T-helper 22 cell (primary cell): ENCODE measurements around the gene NELL2.
"Not testable (repeated sequence)": the region's sequence is repeated elsewhere in the genome, so short reads cannot be mapped to it uniquely, and the experiment has no call there.

ENCODE experiments used
- DNase-seq: peaks from one replicate; pipeline ENCODE4 v3.0.0-alpha.2; 2020; ENCODE audit warnings: low read depth

Gene NELL2

DNA sequence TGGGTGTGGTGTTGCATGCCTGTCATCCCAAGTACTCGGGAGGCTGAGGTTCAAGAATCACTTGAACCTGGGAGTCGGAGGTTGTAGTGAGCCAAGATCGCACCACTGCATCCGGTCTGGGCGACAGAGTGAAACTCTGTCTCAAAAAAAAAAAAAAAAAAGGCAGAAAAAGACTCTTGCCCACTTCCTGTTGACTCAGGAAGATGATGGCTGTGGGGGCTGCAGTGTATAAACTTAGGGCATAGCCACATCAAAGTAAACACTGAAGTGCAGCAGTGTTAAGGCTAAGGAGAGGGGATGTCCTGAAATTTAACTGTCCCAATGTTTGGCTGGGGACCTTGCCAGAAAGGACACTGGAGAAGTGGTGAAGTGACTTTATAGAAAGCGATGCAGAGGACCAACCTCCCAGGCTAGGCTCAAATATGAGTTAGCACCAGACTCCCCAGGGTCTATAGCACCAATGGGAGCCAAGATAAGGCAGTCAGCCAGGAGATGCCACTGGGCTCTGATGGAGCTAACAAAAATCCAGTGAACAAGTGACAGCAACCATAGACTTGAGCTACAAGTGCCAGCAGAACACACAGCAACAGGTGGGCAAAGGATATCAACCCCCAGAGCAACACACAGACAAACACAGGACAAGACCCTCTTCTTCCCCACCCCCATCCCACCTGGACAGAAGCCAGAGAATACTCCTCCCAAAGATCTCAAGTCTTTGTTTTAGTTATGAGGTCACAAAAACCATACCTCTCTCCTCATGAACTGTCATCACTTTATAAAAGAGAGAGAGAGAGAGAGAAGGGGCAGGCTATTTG lies 28.0 kb downstream of the NELL2 start:
- peak; percentile 60 for DNase-seq

DNA sequence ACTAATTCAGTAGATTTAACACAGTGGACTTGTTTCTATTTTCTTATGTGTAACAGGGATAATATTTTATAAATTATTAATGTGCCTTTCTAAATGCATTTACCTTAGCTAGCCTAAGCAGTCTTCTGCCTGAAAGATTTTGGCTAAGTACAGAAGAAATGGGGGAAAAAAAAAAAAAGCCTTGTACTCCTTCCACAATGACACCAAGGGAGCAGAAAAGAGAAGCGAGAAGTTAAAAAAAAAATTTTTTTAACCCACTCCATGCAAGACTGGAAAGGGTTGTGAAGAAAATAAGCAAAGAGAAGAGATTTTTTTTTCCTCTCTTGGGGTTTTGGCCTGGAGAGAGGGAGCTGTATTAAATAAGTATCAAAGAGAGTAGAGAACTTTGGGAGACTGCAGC lies 28.7 kb downstream of the NELL2 start:
- no peak for DNase-seq

DNA sequence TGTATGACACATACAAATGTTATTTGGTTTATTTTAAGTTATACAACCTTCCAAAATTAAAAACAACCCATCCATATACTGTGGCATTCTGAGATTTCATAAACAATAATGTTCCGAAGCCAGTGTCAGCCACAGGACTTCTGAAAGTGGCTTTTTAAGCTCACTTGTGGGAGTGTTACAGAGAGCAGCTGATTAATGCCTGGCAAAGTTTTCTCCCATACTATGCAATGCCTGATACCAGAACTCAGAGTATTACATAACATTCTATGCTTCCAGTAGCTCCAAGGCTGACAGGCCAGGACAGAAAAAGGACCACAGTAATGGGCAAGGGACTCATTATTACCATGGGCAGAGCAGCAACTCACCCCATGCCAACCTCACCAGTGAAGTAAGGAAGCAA lies 29.3 kb downstream of the NELL2 start:
- DNase-seq: no peak

DNA sequence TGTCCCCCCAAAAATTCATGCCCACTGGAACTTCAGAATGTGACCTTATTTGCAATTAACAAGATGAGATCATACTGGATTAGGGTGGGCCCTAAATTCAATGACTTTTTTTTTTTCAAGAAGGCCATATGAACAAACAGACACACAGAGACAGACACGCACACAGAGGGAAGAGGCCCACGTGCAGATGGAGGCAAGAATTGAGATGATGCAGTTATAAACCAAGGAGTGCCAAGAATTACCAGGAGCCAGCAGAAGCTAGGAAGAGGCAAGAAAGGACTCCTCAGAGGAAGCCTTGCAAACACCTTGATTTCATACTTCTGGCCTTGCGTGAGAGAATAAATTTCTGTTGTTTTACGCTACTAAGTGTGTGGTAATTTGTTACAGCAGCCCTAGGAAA lies 33.4 kb downstream of the NELL2 start:
- DNase-seq: no peak

DNA sequence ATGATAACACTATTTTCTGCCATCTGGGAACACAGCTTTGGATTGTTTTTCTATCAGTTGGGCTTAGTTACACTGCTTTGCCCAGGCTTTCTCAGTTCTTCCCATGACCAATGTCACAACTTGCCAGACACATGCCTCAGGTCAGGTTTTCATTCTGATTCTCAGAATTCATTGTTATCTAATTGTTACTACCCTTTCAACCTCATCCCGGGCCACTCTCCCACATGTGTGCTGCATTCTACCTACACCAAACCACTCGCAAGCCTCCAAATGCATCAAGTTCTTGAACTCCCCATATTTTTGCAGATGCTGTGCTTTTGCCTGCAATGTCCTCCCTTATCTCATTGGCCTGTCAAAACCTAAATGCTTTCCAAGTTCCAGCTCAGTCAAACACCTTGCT lies 36.3 kb downstream of the NELL2 start:
- no peak for DNase-seq

DNA sequence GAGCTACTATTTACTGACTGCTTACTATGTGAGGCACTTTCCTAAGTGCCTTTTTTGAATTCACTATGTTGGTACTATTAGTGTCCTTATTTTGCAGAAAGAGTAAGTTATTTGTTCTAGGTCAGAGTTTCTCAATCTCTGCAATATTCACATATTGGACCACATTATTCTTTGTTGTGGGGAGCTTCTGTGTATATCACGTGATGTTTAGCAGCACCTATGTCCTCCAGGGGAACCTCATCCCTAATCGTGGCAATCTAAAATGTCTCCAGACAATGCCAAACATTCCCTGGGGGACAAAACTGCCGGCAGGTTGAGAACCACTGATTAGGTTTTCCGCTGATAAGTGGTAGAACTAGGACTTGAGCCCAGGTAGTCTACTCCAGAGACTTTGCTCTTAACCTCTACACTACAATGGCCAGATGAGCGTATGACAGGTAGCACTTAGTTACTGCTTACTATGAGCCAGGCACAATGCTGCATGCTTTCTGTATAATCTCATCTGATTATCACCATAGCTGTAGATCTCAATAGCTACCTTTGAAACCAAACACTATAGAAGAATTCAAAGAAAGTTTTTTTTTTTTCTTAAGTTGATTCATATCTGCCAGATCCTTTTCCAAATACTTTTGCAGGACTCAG lies 38.9 kb downstream of the NELL2 start:
- DNase-seq: no peak

DNA sequence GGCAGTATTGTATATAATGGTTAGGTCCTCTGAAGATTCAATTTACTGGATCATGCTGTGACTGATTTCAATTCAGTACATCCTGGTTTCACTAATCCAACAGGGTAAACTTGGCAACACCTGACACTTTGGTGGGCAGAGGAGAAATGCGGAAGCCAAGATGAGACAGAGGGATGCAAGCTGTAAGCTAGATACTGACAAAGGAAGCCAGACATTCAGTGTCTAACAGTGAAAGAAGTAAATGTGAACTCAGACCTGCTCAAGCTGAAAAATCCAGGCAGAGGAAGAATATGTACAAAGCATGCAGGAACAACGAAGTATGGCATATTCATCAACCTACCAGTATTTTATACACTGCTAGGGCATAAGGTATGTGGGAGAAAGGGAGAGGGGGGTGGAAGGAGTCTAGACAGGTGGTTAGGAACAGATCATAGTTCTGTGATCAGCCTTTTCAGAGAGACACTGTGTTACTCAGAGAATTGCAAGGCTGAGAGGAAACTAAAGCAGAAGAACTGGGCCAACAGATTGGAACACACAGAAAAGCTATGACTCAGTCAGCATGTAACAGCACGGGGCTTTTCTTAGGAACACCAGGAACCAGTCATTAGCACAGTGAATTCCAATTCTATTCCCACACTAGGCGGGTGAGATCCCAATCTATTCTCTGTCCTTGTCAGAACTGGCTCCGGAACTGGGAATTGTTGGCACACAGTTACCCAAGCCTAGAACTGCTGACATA lies 40.3 kb downstream of the NELL2 start:
- no peak for DNase-seq

DNA sequence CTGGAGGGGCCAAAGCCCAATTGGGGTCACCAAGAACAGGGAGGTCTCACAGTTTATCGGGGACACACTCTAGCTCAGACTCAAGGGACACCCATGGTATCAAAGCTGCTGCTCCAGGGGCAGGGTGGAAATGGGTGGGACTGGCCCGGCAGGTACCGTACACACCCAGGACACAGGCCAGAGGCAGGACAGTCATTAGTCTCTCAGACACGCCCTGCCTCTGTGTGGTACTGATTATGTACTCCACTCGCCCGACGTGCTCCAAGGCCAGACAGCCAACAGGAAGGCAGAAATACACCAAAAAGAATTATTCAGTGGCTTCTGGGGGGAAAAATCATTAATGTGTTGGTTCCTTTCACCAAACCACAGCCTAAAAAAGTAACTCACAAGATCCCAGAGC lies 41.1 kb downstream of the NELL2 start:
- not testable (repeated sequence) for DNase-seq

DNA sequence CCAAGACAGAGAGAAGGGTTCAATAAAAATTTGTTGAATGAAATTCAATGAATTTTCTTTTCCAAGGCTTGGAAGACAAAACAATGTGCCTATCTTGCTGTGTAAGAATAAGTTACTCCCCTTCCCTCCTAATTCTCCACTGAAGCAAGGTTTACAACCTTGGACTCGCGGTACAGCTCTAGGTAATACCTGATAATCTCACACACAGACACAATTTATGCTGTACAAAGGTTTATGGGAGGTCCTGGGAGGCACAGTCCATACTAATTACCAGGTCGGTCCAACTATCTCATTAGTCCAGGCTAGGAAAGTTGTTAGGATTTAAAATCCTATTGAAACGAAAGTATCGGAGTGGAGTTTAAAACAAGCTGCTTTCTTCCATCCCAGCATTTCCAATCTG lies 42.6 kb downstream of the NELL2 start:
- no peak for DNase-seq

DNA sequence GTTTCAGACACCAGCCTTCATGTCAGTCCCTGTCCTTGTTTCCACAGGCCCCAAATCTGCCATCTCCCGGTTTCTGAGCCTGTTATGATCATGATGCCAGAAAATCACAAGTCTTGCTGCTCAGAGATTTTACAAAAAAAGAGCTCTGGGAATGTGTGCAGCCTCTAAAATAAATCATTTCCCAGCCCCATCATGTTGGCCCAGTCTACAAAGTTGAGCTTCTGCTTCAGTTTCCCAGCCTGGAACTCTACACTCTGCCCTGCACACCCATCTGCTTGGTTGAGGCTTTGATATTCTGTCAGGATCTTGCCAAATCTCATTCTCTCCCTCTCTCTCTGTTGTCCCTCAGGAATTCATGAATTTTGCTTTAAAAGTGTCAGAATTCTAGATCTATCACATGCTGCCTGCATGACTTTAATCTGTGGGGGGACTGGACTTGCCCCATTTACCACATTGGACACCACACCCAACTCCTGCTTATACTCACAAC lies 45.5 kb downstream of the NELL2 start:
- no peak for DNase-seq

DNA sequence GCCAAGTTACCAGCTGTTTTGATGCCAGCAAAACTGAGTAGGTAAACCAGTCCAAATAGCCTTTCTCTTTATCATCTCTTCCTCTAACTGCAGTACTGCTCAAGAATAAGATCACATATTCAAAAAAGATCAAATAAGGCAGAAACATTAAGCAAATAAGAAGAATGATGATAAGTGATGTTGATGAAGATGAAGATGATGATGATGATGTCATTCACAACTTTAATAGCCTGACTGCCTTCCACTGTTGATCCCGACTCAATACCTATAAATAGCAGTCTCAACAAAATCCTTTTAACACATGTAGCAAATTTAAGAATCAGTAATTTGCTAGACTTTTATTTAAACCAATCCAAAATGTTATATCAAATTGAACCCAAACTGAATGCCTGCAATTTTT lies 47.1 kb downstream of the NELL2 start:
- no peak for DNase-seq

DNA sequence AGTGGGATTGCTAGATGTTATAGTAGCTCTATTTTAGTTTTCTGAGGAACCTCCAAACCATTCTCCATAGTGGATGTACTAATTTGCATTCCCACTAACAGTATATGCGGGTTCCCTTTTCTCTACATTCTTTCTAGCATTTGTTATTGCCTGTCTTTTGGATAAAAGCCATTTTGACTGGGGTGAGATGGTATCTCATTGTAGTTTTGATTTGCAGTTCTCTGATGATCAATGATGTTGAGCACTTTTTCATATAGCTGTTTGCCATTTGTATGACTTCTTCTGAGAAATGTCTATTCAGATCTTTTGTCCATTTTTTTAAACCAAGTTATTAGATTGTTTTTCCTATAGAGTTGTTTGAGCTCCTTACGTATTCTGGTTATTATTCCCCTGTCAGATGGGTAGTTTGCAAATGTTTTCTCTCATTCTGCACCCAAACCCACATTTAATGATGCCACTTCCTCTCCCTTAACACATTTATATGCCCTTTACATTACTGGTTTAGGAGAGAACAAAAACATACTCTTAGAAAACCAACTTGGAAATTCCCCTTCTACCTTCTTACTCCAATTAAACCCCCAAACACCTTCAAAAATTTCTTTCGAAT lies 48.2 kb downstream of the NELL2 start:
- no peak for DNase-seq

DNA sequence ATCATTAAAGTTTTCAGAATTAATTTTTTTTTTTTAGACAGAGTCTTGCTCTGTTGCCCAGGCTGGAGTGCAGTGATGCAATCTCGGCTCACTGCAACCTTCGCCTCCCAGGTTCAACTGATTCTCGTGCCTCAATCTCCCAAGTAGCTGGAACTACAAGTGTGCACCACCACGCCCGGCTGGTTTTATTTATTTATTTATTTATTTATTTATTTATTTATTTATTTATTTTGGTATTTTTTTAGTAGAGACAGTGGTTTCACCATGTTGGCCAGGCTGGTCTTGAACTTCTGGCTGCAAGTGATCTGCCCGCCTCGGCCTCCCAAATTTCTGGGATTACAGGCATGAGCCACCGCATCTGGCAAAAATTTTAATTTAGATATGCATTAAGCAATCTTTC lies 54.4 kb downstream of the NELL2 start:
- not testable (repeated sequence) for DNase-seq

DNA sequence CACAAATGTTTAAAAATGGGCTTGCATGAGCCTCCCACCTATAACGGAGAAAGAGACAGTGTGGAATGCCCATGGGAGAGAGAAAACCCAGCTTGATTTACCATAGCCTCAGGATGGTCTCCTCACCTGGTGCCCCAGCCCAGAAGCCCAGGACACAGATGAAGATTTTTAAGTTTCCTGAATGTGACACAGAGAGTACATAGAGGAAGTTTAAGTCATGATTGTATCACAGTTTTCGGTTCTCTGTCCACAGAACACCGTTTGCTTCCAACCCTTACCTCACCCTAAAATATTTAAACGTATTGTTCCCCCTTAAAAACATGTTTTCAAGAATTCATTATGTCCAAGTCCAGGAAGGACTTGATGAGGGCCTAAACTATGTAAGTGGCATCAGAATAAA lies 56.2 kb downstream of the NELL2 start:
- no peak for DNase-seq

DNA sequence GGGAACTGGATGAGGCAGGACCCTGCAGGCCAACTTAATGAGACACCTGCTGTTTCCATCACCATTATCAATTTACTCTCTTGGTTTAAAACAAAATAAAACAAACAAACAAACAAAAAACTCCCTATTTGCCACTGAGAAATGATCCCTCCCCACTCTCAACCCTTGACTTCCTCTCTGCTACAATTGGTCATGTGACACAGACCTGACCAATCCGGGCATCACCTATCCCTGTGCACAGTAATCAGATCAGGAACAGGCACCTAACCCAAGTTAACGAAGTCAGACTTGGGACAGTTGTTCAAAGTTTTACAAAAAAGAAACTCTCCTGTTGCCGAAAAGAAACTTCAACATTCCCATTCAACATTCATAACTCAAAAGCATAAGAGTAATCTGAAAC lies 58.4 kb downstream of the NELL2 start:
- DNase-seq: no peak

DNA sequence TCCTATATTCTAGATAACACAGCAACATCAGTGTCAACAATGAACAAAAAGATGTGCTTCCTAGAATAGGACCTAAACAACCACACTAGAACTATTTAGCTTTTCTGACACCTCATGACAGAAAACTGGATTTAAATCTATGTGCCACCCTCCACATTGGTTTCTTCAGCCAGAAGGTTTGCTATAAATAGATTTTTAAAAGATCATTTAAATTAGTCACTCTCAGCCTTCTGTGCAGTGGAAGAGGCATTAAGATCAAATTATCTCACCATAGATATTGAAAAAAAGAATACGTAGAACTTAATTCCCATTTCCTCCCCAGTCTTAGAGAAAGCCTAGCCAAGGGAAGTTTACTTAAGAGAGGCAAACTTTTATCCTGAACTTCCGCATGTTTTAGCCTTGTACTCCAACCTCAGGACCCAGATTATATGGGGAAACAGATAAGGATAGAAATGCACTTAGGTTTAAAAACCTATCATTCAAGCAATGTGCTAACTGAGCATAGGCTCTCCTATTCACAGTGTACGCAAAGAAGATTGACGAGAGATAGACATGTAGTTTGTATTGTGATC lies 59.6 kb downstream of the NELL2 start:
- DNase-seq: no peak

DNA sequence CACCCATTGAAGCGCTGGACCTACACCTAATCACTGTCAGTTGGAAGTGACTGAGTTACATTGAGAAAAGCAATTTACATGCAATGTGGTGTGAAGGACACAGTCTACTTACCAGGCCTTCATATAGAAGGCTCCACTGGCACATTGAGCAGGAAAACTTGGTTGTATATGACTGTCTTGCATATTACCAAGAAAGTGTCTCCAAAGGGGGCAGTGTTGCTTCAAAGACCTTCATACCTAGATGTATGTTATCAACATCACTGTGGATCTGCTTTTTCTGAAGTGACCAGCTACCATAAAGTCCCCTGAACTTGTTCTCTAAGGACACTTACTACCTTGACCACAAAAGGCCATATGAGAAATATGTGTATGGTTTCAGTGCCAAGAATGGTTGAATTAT lies 64.1 kb downstream of the NELL2 start:
- no peak for DNase-seq

DNA sequence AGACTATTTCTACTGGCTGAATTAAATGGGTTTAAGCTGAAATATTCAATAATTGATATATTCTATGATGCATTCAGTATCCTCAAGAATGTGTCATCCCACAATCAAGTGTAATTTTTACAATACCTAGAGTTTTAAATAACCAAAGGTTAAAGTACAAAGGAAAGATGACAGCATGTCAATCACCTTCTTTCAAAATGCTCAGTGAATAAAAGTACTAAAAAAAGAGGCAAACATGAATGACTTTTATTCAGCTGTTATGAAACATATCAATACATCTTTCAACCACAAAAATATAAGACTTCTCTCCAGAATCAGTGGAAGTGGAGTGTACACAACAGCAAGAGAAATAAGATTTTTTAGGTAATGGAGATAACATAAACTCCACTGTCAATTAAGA lies 72.0 kb downstream of the NELL2 start:
- no peak for DNase-seq

DNA sequence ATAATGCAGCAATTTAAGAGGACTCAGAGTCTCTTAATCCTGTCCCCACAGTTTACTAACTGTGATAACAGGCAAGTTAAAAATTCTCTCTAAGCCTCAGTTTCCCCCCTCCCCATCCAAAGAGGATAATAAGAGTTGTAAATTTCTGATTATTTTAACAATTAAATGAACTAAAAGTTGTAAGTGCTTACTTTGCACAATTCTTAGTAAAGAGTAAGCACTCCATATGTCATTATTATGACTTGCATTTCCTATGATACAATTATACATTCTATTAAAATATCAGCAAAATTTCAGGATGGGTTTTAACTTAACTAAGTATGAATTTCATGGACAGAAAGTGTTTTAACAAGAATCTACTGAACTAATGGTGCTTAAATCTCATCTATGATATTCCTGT lies 80.1 kb downstream of the NELL2 start:
- no peak for DNase-seq

DNA sequence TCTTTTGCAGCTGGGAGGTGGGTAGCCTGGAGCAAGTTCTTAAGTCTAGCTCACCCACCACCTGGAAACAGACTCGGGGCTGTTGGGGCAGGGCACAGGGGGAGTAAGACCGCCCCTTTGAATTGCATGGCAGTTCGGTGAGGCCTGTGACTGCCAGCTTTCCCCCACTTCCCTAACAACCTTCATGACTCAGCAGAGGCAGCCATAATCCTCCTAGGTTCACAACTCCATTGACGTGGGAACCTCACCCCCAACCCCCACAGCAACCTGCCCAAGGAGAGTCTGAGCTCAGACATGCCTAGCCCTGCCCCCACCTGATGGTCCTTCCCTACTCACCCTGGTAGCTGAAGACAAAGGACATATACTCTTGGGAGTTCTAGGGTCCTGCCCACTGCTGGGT lies 87.4 kb downstream of the NELL2 start:
- DNase-seq: no peak

DNA sequence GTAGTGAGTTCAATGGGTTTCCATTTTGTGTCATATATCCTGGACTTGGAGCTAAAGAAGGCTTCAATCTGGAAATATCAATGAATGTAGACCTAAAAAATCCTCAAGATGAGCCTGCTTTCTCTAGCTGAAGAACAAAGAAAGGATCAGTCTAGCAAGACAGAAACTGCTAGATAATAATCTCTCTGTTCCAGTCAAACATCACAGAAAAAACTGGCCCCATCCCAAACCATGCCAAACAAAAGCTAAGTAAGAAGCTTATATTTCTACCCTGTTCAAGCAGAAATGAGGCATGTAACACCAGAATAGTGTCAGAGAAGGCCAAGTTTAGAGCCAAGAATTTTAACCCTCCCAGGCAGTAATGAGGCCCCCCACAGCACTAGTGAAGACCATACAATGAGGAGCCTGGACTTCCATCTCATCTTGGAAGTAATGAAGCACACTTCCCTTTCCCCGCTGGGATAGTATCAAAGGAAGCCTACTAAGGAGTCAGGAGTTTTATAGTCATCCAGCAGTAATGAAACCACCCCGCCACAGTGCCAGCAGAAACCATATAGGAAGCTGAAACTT lies 95.8 kb downstream of the NELL2 start:
- DNase-seq: no peak

DNA sequence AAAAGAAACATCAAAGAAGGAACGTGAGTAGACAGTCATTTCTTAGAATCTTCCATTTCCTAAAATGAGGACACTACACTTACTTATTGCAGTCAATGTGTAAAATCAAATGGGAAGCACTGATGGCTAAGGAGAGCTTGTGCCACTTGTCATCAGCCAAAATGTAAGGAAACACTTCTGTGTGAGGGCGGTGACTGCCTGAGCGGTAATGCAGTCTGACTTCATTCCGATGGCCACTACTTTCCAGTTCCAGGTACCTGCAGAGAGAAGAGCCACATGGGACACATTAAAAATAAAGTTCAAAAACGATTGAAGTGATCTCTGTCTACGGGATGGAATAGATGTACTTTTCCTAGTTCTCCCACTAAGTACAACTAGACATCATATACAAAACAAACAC lies 96.3 kb downstream of the NELL2 start:
- DNase-seq: no peak
